K562 (cell line): ENCODE results near the gene NFKBIB. TPM values are rescaled to one million over a fixed set of nuclear protein-coding genes. Genes with fewer than 3 reads are reported as not detected.

ENCODE experiments used
- ARID1B ChIP-seq: fragments of 450-650 bp; IDR thresholded peaks from 2 replicates; pipeline ENCODE4 v1.6.1; 2016; ENCODE audit warnings: antibody characterized with exemption, mild to moderate bottlenecking, inconsistent platforms
- CTBP1 ChIP-seq: fragments of 450-650 bp; IDR thresholded peaks from 2 replicates; pipeline ENCODE4 v1.6.1; 2016; ENCODE audit warnings: borderline replicate concordance
- HCFC1 ChIP-seq: IDR thresholded peaks from 2 replicates; pipeline ENCODE4 v1.6.1; 2012; ENCODE audit warnings: low read depth, low read length, improper control_type of control experiment
- MBD2 ChIP-seq: sonication (generic); IDR thresholded peaks from 2 replicates; pipeline ENCODE4 v1.6.1; 2016; ENCODE audit warnings: low read depth, borderline replicate concordance
- MXI1 ChIP-seq: IDR thresholded peaks from 2 replicates; pipeline ENCODE4 v1.6.1; 2011; ENCODE audit warnings: low read depth, mild to moderate bottlenecking, improper control_type of control experiment, low read length
- MYBL2 ChIP-seq, 2 experiments: fragments of 450-650 bp in 1 of 2; sonication (generic) in 1 of 2; formaldehyde crosslinking in 1 of 2; IDR thresholded peaks; 2 replicates each; pipeline versions ENCODE4 v1.6.1 to v1.8.1; 2017 to 2022; ENCODE audit warnings: borderline replicate concordance in 1 of 2, inconsistent platforms in 1 of 2, low read depth in 1 of 2, mild to moderate bottlenecking in 1 of 2, missing genetic modification reagents in 1 of 2, moderate library complexity in 1 of 2
- NEUROD1 ChIP-seq: fragments of 150-350 bp; IDR thresholded peaks from 2 replicates; pipeline ENCODE4 v1.6.1; 2014; ENCODE audit warnings: borderline replicate concordance, low read length, low read depth; ENCODE audit not compliant: partially characterized antibody
- NFYB ChIP-seq: IDR thresholded peaks from 2 replicates; pipeline ENCODE4 v1.6.1; 2011; ENCODE audit warnings: mild to moderate bottlenecking, moderate library complexity; ENCODE audit not compliant: insufficient read length; ENCODE audit errors: extremely low read depth
- NR1H2 ChIP-seq: sonication (generic); formaldehyde crosslinking; IDR thresholded peaks from 2 replicates; pipeline ENCODE4 v1.4.0; 2020; ENCODE audit warnings: mild to moderate bottlenecking, missing genetic modification reagents
- PHB2 ChIP-seq: fragments of 450-650 bp; IDR thresholded peaks from 2 replicates; pipeline ENCODE4 v1.6.1; 2017; ENCODE audit warnings: low read depth
- RBM15 ChIP-seq: fragments of 200-400 bp; formaldehyde crosslinking; IDR thresholded peaks from 2 replicates; pipeline ENCODE4 v1.6.1; 2018; ENCODE audit warnings: mild to moderate bottlenecking, low read length, moderate library complexity; ENCODE audit not compliant: insufficient read depth
- SMARCA5 ChIP-seq: fragments of 450-650 bp; IDR thresholded peaks from 2 replicates; pipeline ENCODE4 v1.6.1; 2016
- SOX6 ChIP-seq: fragments of 450-650 bp; IDR thresholded peaks from 2 replicates; pipeline ENCODE4 v1.6.1; 2014; ENCODE audit warnings: mild to moderate bottlenecking
- TFAM ChIP-seq: fragments of 250-450 bp; sonication (Bioruptor Pico); conservative IDR thresholded peaks from 2 replicates; pipeline ENCODE4 v1.5.0; 2021; ENCODE audit warnings: mild to moderate bottlenecking, moderate library complexity
- TFAP4 ChIP-seq: sonication (generic); formaldehyde crosslinking; IDR thresholded peaks from 2 replicates; pipeline ENCODE4 v1.8.0; 2022; ENCODE audit warnings: missing genetic modification reagents, mild to moderate bottlenecking, moderate library complexity, borderline replicate concordance
- THAP7 ChIP-seq: fragments of 250-450 bp; sonication (Bioruptor Pico); IDR thresholded peaks from 2 replicates; pipeline ENCODE4 v1.5.0; 2021
- ZBTB5 ChIP-seq: fragments of 450-650 bp; IDR thresholded peaks from 2 replicates; pipeline ENCODE4 v1.6.1; 2017; ENCODE audit warnings: antibody characterized with exemption
- ZBTB7A ChIP-seq: IDR thresholded peaks from 2 replicates; pipeline ENCODE4 v1.6.1; 2011; ENCODE audit warnings: low read depth, mild to moderate bottlenecking, low read length, moderate library complexity, borderline replicate concordance; ENCODE audit not compliant: control insufficient read depth
- ZC3H4 ChIP-seq: sonication (generic); formaldehyde crosslinking; IDR thresholded peaks from 2 replicates; pipeline ENCODE4 v1.9.0; 2021; ENCODE audit warnings: missing genetic modification reagents, borderline replicate concordance
- ZKSCAN3 ChIP-seq: fragments of 250-450 bp; sonication (Bioruptor Pico); IDR thresholded peaks from 2 replicates; pipeline ENCODE4 v1.4.0; 2020
- ZNF124 ChIP-seq: sonication (generic); formaldehyde crosslinking; IDR thresholded peaks from 2 replicates; pipeline ENCODE4 v1.8.1; 2022; ENCODE audit warnings: missing genetic modification reagents
- ZNF311 ChIP-seq: fragments of 250-450 bp; sonication (Bioruptor Pico); IDR thresholded peaks from 2 replicates; pipeline ENCODE4 v1.4.0; 2020; ENCODE audit warnings: mild to moderate bottlenecking, moderate library complexity
- ZNF512 ChIP-seq: IDR thresholded peaks from 2 replicates; pipeline ENCODE4 v1.6.1; 2016; ENCODE audit warnings: missing genetic modification characterization, missing compliant biosample characterization
- ZNF75A ChIP-seq: fragments of 450-650 bp; formaldehyde crosslinking; IDR thresholded peaks from 2 replicates; pipeline ENCODE4 v1.4.0; 2020; ENCODE audit warnings: mild to moderate bottlenecking
- polyA plus RNA-seq, 8 experiments: library from polyadenylated mRNA; depleted of rRNA in 4 of 8; stranded (reverse) in 5 of 8; unstranded in 3 of 8; fragments of >200 nt; fragmentation: Nextera tagmentation in 2 of 8; fragmentation: Illumina TruSeq in 1 of 8; extraction: Ambion mirVana in 2 of 8; extraction: Trizol in 1 of 8; gene quantifications; 2 replicates each; pipeline versions ENCODE4 v1.2.1 to v1.2.3, GENCODE V29; 2011 to 2014; ENCODE audit warnings: inconsistent platforms in 1 of 8, missing spikeins in 1 of 8
- total RNA-seq, 7 experiments: library from RNA; depleted of rRNA in 6 of 7; stranded (reverse); fragments of >200 nt in 6 of 7; fragmentation: Illumina TruSeq in 2 of 7; extraction: Trizol in 2 of 7; gene quantifications; 2 replicates each; pipeline versions ENCODE4 v1.2.1 to v1.2.3, GENCODE V29; 2011 to 2021; ENCODE audit warnings: low replicate concordance in 1 of 7

NFKBIB gene
- total and polyA plus RNA-seq, 9 of the 15 experiments (the other 6 are each of a cell fraction or from before 2014, with no cell fraction given) = 1.5 to 44.9 (median 10.4) TPM

GRCh38 chr19:38929929-38930775, 30.4 kb downstream of the NFKBIB start, which contains the start of gene SARS2 (continued):
- TF ChIP-seq MBD2 (no peak), MXI1 (no peak), NR1H2 (CRISPR knock-in tag) (no peak), THAP7 (0 out of 2 replicates have a peak, but pooled peaks have one; percentile 36), RBM15 (no peak), ZNF512 (tag) (no peak), ZNF124 (CRISPR knock-in tag) (no peak), ZC3H4 (CRISPR knock-in tag) (no peak), ZBTB7A (peak; percentile 68; the same call in 1 of the 2 replicates), NFYB (no peak), NEUROD1 (no peak), SMARCA5 (no peak), HCFC1 (peak; percentile 74), ARID1B (peak; percentile 56), ZBTB5 (no peak), TFAP4 (CRISPR knock-in tag) (peak; percentile 93), ZKSCAN3 (CRISPR knock-in tag) (no peak), ZNF311 (CRISPR knock-in tag) (no peak), CTBP1 (peak; percentile 81; the same call in 1 of the 2 replicates), MYBL2 (IDR thresholded peaks at IDR 0.05; ENCODE audit: low read depth) (no peak), MYBL2 (CRISPR knock-in tag; IDR thresholded peaks at IDR 0.05; ENCODE audit: borderline replicate concordance) (no peak), TFAM (CRISPR knock-in tag) (no peak), SOX6 (peak; percentile 53; the same call in 1 of the 2 replicates), ZNF75A (CRISPR knock-in tag) (0 out of 2 replicates have a peak, but pooled peaks have one; percentile 33), PHB2 (no peak)
